H1 (cell line): ENCODE data around the gene TBK1.

ENCODE experiments used
- EZH2 ChIP-seq: fragments of 200-600 bp; sonication (generic); IDR thresholded peaks from 2 replicates; pipeline ENCODE4 v1.7.1; 2012; ENCODE audit warnings: low read depth, mild to moderate bottlenecking, moderate library complexity, low read length, inconsistent platforms; ENCODE audit not compliant: severe bottlenecking
- FOSL1 ChIP-seq: IDR thresholded peaks from 2 replicates; pipeline ENCODE4 v1.6.1; 2011; ENCODE audit warnings: mild to moderate bottlenecking, low read depth, low read length, moderate library complexity; ENCODE audit not compliant: insufficient read depth
- HDAC2 ChIP-seq, 2 experiments: fragments of 300-600 bp in 1 of 2; sonication (generic) in 1 of 2; IDR thresholded peaks; 2 replicates each; pipeline ENCODE4 v1.6.1; 2011 to 2012; ENCODE audit warnings: low read depth in 2 of 2, low read length in 2 of 2, mild to moderate bottlenecking in 2 of 2, moderate library complexity in 2 of 2, borderline replicate concordance in 1 of 2, inconsistent platforms in 1 of 2
- POLR2A ChIP-seq, 2 experiments: IDR thresholded peaks; 1 replicate in 1 of 2; 2 replicates in 1 of 2; pipeline ENCODE4 v1.6.1; 2011; ENCODE audit warnings: low read depth in 2 of 2, low read length in 2 of 2, mild to moderate bottlenecking in 2 of 2; ENCODE audit errors: control extremely low read depth in 1 of 2
- RBBP5 ChIP-seq: IDR thresholded peaks from 2 replicates; pipeline ENCODE4 v1.7.1; 2012; ENCODE audit warnings: low read depth, mild to moderate bottlenecking, inconsistent platforms, low read length, moderate library complexity, borderline replicate concordance
- SRF ChIP-seq: IDR thresholded peaks from 2 replicates; pipeline ENCODE4 v1.6.1; 2011; ENCODE audit warnings: mild to moderate bottlenecking, low read depth, low read length, moderate library complexity
- TAF1 ChIP-seq: IDR thresholded peaks from 2 replicates; pipeline ENCODE4 v1.6.1; 2011; ENCODE audit warnings: mild to moderate bottlenecking, low read depth, low read length

DNA sequence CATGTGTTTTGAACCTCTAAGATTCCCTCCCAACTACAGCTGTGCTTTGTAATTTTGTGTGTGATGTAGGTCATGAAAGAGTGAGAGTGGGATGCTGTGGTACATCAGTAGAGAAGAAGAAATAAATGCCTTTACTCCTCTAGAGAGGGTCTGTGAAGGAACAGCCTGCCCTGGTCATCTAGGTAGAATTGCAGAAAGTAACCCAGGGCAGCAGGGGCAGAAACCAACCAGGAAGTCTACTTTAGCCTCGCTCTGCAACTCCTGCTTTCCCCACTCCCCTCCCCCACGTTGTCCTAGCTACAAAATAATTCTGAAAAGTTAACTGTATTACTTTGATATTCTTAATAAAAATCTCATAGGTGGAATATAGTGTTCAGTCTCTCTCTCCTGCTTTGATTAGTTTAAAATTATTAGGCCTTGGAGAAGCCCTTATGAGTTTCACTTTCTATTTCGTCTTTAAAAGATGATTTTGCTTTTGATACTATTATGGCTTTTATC, 7.5 kb downstream of the TBK1 start:
- TF ChIP-seq HDAC2 (IDR thresholded peaks at IDR 0.05; ENCODE audit: borderline replicate concordance in 1 of 2, low read depth in 2 of 2, low read length in 2 of 2) = no peak
- TF ChIP-seq POLR2A (IDR thresholded peaks at IDR 0.05; ENCODE audit: control extremely low read depth in 1 of 2, low read depth in 2 of 2, low read length in 2 of 2) = no peak
- TF ChIP-seq FOSL1 = no peak
- TF ChIP-seq SRF = no peak
- no peak for TF ChIP-seq EZH2
- no peak for TF ChIP-seq RBBP5
- no peak for TF ChIP-seq TAF1
